HCT116 (cell line): ENCODE results near the gene CSNK2B.

Experiments
- ATF3 ChIP-seq: IDR thresholded peaks from 2 replicates; pipeline ENCODE4 v1.6.1; 2012
- CTCF ChIP-seq, 3 experiments: fragments of 200-600 bp in 1 of 3; sonication (generic) in 1 of 3; IDR thresholded peaks in 2 of 3; conservative IDR thresholded peaks in 1 of 3; 2 replicates each; pipeline ENCODE4 v1.5.1; 2012 to 2017; ENCODE audit warnings: low read depth in 2 of 3, low read length in 2 of 3, antibody characterized with exemption in 1 of 3, borderline replicate concordance in 1 of 3, control low read depth in 1 of 3, mild to moderate bottlenecking in 1 of 3, mixed read lengths in 1 of 3, mixed run types in 1 of 3, moderate library complexity in 1 of 3; ENCODE audit not compliant: insufficient read depth in 1 of 3
- EGR1 ChIP-seq: IDR thresholded peaks from 2 replicates; pipeline ENCODE4 v1.6.1; 2012; ENCODE audit warnings: low read depth
- POLR2A ChIP-seq: IDR thresholded peaks from 2 replicates; pipeline ENCODE4 v1.7.0; 2011; ENCODE audit warnings: borderline replicate concordance; ENCODE audit not compliant: insufficient read depth, insufficient read length; ENCODE audit errors: extremely low read depth
- POLR2AphosphoS5 ChIP-seq: IDR thresholded peaks from 2 replicates; pipeline ENCODE4 v1.6.1; 2011; ENCODE audit warnings: mild to moderate bottlenecking, low read depth, low read length, moderate library complexity
- RAD21 ChIP-seq: IDR thresholded peaks from 2 replicates; pipeline ENCODE4 v1.6.1; 2012; ENCODE audit warnings: low read depth, mild to moderate bottlenecking
- ZFX ChIP-seq: fragments of 450-650 bp; IDR thresholded peaks from 2 replicates; pipeline ENCODE4 v1.6.1; 2017
- TF ChIP-seq, protein P1 (sequence below): IDR thresholded peaks from 2 replicates; pipeline ENCODE4 v1.6.1; 2012; ENCODE audit warnings: low read depth
- TF ChIP-seq, protein P2 (sequence below): IDR thresholded peaks from 2 replicates; pipeline ENCODE4 v1.6.1; 2012

GRCh38 chr6:31663961-31664789 lies 1.7 kb upstream of the CSNK2B start:
- TF ChIP-seq, protein P1, sequence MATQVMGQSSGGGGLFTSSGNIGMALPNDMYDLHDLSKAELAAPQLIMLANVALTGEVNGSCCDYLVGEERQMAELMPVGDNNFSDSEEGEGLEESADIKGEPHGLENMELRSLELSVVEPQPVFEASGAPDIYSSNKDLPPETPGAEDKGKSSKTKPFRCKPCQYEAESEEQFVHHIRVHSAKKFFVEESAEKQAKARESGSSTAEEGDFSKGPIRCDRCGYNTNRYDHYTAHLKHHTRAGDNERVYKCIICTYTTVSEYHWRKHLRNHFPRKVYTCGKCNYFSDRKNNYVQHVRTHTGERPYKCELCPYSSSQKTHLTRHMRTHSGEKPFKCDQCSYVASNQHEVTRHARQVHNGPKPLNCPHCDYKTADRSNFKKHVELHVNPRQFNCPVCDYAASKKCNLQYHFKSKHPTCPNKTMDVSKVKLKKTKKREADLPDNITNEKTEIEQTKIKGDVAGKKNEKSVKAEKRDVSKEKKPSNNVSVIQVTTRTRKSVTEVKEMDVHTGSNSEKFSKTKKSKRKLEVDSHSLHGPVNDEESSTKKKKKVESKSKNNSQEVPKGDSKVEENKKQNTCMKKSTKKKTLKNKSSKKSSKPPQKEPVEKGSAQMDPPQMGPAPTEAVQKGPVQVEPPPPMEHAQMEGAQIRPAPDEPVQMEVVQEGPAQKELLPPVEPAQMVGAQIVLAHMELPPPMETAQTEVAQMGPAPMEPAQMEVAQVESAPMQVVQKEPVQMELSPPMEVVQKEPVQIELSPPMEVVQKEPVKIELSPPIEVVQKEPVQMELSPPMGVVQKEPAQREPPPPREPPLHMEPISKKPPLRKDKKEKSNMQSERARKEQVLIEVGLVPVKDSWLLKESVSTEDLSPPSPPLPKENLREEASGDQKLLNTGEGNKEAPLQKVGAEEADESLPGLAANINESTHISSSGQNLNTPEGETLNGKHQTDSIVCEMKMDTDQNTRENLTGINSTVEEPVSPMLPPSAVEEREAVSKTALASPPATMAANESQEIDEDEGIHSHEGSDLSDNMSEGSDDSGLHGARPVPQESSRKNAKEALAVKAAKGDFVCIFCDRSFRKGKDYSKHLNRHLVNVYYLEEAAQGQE, result no peak
- TF ChIP-seq CTCF (IDR thresholded peaks at IDR 0.05 in 2 of 3, conservative IDR thresholded peaks at IDR 0.05 in 1 of 3; ENCODE audit: borderline replicate concordance in 1 of 3, insufficient read depth in 1 of 3, low read depth in 2 of 3, low read length in 2 of 3), result no peak
- no peak for TF ChIP-seq ZFX
- TF ChIP-seq, protein P2, sequence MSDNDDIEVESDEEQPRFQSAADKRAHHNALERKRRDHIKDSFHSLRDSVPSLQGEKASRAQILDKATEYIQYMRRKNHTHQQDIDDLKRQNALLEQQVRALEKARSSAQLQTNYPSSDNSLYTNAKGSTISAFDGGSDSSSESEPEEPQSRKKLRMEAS, result no peak
- TF ChIP-seq EGR1, result no peak
- no peak for TF ChIP-seq POLR2A
- TF ChIP-seq RAD21, result no peak
- no peak for TF ChIP-seq POLR2AphosphoS5
- TF ChIP-seq ATF3, result no peak
